Fibroblast of skin of abdomen (primary cell): ENCODE results near the gene MYO5A.
"Not testable (repeated sequence)": the region's sequence is repeated elsewhere in the genome, so short reads cannot be mapped to it uniquely, and the experiment has no call there.

Experiments used
- DNase-seq: peaks from one replicate; pipeline ENCODE4 v3.0.0-alpha.2; 2013

The MYO5A gene

GRCh38 chr15:52540374-52541012, 11.8 kb upstream of the MYO5A start:
- no peak for DNase-seq

- no peak for DNase-seq
Measured at GRCh38 chr15:52537459-52537858, 8.8 kb upstream of the MYO5A start.

- DNase-seq: no peak
Measured at GRCh38 chr15:52532427-52532826, 3.7 kb upstream of the MYO5A start.

- no peak for DNase-seq
Measured at GRCh38 chr15:52529940-52530339, 1.3 kb upstream of the MYO5A start.

GRCh38 chr15:52529341-52529924, 753 bp upstream of the MYO5A start:
- no peak for DNase-seq

GRCh38 chr15:52527911-52528563, 643 bp downstream of the MYO5A start:
- DNase-seq: peak; percentile 18

- DNase-seq: no peak
Measured at GRCh38 chr15:52527196-52527910, 1.3 kb downstream of the MYO5A start.

GRCh38 chr15:52524223-52525136, 4.2 kb downstream of the MYO5A start:
- no peak for DNase-seq

GRCh38 chr15:52523647-52524046, 5.0 kb downstream of the MYO5A start:
- DNase-seq: no peak

GRCh38 chr15:52523192-52523591, 5.5 kb downstream of the MYO5A start:
- peak; percentile 69 for DNase-seq

GRCh38 chr15:52521682-52522081, 7.0 kb downstream of the MYO5A start:
- no peak for DNase-seq

- no peak for DNase-seq
Measured at GRCh38 chr15:52520421-52520820, 8.3 kb downstream of the MYO5A start.

- no peak for DNase-seq
Measured at GRCh38 chr15:52518487-52519371, 10.0 kb downstream of the MYO5A start.

- no peak for DNase-seq
Measured at GRCh38 chr15:52517014-52517413, 11.7 kb downstream of the MYO5A start.

- DNase-seq: no peak
Measured at GRCh38 chr15:52515343-52515742, 13.3 kb downstream of the MYO5A start.

GRCh38 chr15:52514482-52514881, 14.2 kb downstream of the MYO5A start:
- no peak for DNase-seq

- DNase-seq: not testable (repeated sequence)
Measured at GRCh38 chr15:52512869-52513268, 15.8 kb downstream of the MYO5A start.

- no peak for DNase-seq
Measured at GRCh38 chr15:52511084-52511483, 17.6 kb downstream of the MYO5A start.

GRCh38 chr15:52509500-52510245, 19.0 kb downstream of the MYO5A start:
- DNase-seq: no peak

GRCh38 chr15:52506549-52506948, 22.1 kb downstream of the MYO5A start:
- DNase-seq: no peak

- no peak for DNase-seq
Measured at GRCh38 chr15:52505151-52505550, 23.5 kb downstream of the MYO5A start.
